OCI-LY7 (cell line): Measurements from ENCODE around the gene SLC35G3. TPM values are rescaled to one million over a fixed set of nuclear protein-coding genes. Genes with fewer than 3 reads are reported as not detected.
"Not testable (repeated sequence)": the region's sequence is repeated elsewhere in the genome, so short reads cannot be mapped to it uniquely, and the experiment has no call there.

Experiments used
- BruUV-seq: library from RNA; stranded (reverse); fragments of 400-500 nt; replicated peaks from 2 replicates; lab custom pipeline; 2021; lab: Mats Ljungman, UMichigan
- CTCF ChIA-PET: fragments of 300-600 bp; sonication (Branson Sonifier 250); formaldehyde crosslinking; loops from one replicate; lab custom pipeline; 2022; ENCODE audit warnings: antibody characterized with exemption; ENCODE audit not compliant: unreplicated experiment; lab: Charles Lee
- POLR2A ChIA-PET: fragments of 300-600 bp; sonication (Branson Sonifier 250); formaldehyde crosslinking; loops from one replicate; lab custom pipeline; 2022; ENCODE audit warnings: antibody characterized with exemption; lab: Charles Lee
- DNase-seq: peaks from one replicate; pipeline ENCODE4 v3.0.0-alpha.2; 2015; ENCODE audit warnings: low spot score
- H2AFZ ChIP-seq: fragments of 200-600 bp; sonication (generic), shearing (Covaris generic); 2 replicates; pipeline ENCODE4 v1.6.1; 2014; ENCODE audit warnings: mild to moderate bottlenecking, antibody characterized with exemption, low read length, moderate library complexity
- H3K27ac ChIP-seq: fragments of 200-600 bp; sonication (generic); 2 replicates; pipeline ENCODE4 v1.5.1; 2014; ENCODE audit warnings: mixed run types, low read depth, mild to moderate bottlenecking, moderate library complexity, low read length, inconsistent platforms; ENCODE audit not compliant: poor library complexity, severe bottlenecking
- H3K36me3 ChIP-seq: fragments of 200-600 bp; sonication (generic); 2 replicates; pipeline ENCODE4 v1.6.1; 2014; ENCODE audit warnings: mild to moderate bottlenecking, antibody characterized with exemption, low read length, moderate library complexity, mixed read lengths; ENCODE audit not compliant: insufficient read depth
- H3K4me1 ChIP-seq: fragments of 200-600 bp; sonication (generic); 2 replicates; pipeline ENCODE4 v1.5.1; 2014; ENCODE audit warnings: mild to moderate bottlenecking, low read length; ENCODE audit not compliant: insufficient read depth, poor library complexity, severe bottlenecking
- H3K4me2 ChIP-seq: fragments of 200-600 bp; sonication (generic); 2 replicates; pipeline ENCODE4 v1.6.1; 2014; ENCODE audit warnings: mild to moderate bottlenecking, low read length
- H3K4me3 ChIP-seq: fragments of 200-600 bp; sonication (generic); 2 replicates; pipeline ENCODE4 v1.5.1; 2014; ENCODE audit warnings: mild to moderate bottlenecking, low read depth, low read length; ENCODE audit not compliant: poor library complexity, severe bottlenecking
- H3K79me2 ChIP-seq: fragments of 200-600 bp; sonication (generic); 2 replicates; pipeline ENCODE4 v1.6.1; 2016; ENCODE audit warnings: low read depth, mild to moderate bottlenecking, low read length, moderate library complexity, mixed read lengths; ENCODE audit not compliant: insufficient read depth
- H3K9me2 ChIP-seq: fragments of 200-600 bp; sonication (generic); 2 replicates; pipeline ENCODE4 v1.6.1; 2016; ENCODE audit warnings: mild to moderate bottlenecking, low read length, mixed read lengths; ENCODE audit not compliant: insufficient read depth
- H3K9me3 ChIP-seq: fragments of 200-600 bp; sonication (generic); 2 replicates; pipeline ENCODE4 v1.6.1; 2014; ENCODE audit warnings: mild to moderate bottlenecking, mixed run types, low read length, mixed read lengths
- H4K20me1 ChIP-seq: fragments of 200-600 bp; sonication (generic); 2 replicates; pipeline ENCODE4 v1.6.1; 2014; ENCODE audit warnings: mild to moderate bottlenecking, antibody characterized with exemption, low read length, moderate library complexity, mixed read lengths; ENCODE audit not compliant: insufficient read depth
- EZH2phosphoT487 ChIP-seq: fragments of 200-600 bp; sonication (generic); IDR thresholded peaks from 2 replicates; pipeline ENCODE4 v1.6.1; 2018; ENCODE audit warnings: low read depth, borderline replicate concordance, mild to moderate bottlenecking, mixed run types, antibody characterized with exemption, low read length, moderate library complexity, mixed read lengths
- intact Hi-C: fragments of 100-400 bp; cut with micrococcal nuclease; formaldehyde crosslinking; loops from one replicate; pipeline ENCODE4 v1.10.0; 2022; ENCODE audit not compliant: unreplicated experiment
- total RNA-seq, 2 experiments: library from RNA; depleted of rRNA in 1 of 2; stranded (reverse); fragments of >200 nt in 1 of 2; shearing (Covaris generic) in 1 of 2; gene quantifications; 2 replicates each; pipeline ENCODE4 v1.2.3, GENCODE V29; 2014 to 2022
- TF ChIP-seq, protein P1 (sequence below): fragments of 200-600 bp; sonication (generic); conservative IDR thresholded peaks from 2 replicates; pipeline ENCODE4 v1.5.1; 2014; ENCODE audit warnings: mild to moderate bottlenecking, antibody characterized with exemption, low read length, moderate library complexity, mixed read lengths

SLC35G3 gene
- total RNA-seq, 2 experiments from 2014 or later, result not detected

GRCh38 chr17:35183332-35183731 is 10.9 kb downstream of the SLC35G3 start:
- BruUV-seq, result no TSS peak
- DNase-seq, result no peak
- POLR2A ChIA-PET, result no interaction called here
- Histone ChIP-seq H4K20me1 (no peaks in the 10 kb centered on the region), H2AFZ (no peak overlapping the region), H3K4me3 (no peak overlapping the region), H3K79me2 (no peaks in the 10 kb centered on the region), H3K27ac (no peak overlapping the region), H3K9me2 (no peaks in the 10 kb centered on the region), H3K36me3 (no peaks in the 10 kb centered on the region), H3K4me1 (no peaks in the 10 kb centered on the region), H3K4me2 (no peak overlapping the region), H3K9me3 (no peaks in the 10 kb centered on the region)
- no peak for TF ChIP-seq EZH2phosphoT487
- TF ChIP-seq, protein P1, sequence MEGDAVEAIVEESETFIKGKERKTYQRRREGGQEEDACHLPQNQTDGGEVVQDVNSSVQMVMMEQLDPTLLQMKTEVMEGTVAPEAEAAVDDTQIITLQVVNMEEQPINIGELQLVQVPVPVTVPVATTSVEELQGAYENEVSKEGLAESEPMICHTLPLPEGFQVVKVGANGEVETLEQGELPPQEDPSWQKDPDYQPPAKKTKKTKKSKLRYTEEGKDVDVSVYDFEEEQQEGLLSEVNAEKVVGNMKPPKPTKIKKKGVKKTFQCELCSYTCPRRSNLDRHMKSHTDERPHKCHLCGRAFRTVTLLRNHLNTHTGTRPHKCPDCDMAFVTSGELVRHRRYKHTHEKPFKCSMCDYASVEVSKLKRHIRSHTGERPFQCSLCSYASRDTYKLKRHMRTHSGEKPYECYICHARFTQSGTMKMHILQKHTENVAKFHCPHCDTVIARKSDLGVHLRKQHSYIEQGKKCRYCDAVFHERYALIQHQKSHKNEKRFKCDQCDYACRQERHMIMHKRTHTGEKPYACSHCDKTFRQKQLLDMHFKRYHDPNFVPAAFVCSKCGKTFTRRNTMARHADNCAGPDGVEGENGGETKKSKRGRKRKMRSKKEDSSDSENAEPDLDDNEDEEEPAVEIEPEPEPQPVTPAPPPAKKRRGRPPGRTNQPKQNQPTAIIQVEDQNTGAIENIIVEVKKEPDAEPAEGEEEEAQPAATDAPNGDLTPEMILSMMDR, result no peak
- CTCF ChIA-PET, result no interaction called here
- intact Hi-C loops, result no loop called here

DNA sequence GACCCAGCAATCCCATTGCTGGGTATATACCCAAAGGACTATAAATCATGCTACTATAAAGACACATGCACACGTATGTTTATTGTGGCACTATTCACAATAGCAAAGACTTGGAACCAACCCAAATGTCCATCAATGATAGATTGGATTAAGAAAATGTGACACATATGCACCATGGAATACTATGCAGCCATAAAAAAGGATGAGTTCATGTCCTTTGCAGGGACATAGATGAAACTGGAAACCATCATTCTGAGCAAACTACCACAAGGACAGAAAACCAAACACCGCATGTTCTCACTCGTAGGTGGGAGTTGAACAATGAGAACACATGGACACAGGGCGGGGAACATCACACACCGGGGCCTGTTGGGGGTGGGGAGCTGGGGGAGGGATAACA is 14.8 kb downstream of the SLC35G3 start:
- H3K4me3 ChIP-seq, POLR2A ChIA-PET, H4K20me1 ChIP-seq, DNase-seq, H3K9me3 ChIP-seq, H2AFZ ChIP-seq, H3K4me1 ChIP-seq, H3K4me2 ChIP-seq, H3K27ac ChIP-seq, H3K36me3 ChIP-seq, H3K9me2 ChIP-seq, BruUV-seq, CTCF ChIA-PET, H3K79me2 ChIP-seq: not testable (repeated sequence)
- intact Hi-C loops, result loop anchor here (10.0 kb wide), 1 partner anchor 355 kb away; the partner anchor contains the start of gene SLFN12L

GRCh38 chr17:35176897-35177296 is 17.3 kb downstream of the SLC35G3 start:
- H4K20me1 ChIP-seq, result no peaks in the 10 kb centered on the region
- ChIA-PET POLR2A (interaction anchor here (0.6 kb wide), 1 partner anchor 1319 kb away, joined by 3 read pairs; no protein-coding TSS in a partner anchor), CTCF (no interaction called here)
- no peaks in the 10 kb centered on the region for H3K79me2 ChIP-seq
- H3K27ac ChIP-seq, result no peak overlapping the region
- no peaks in the 10 kb centered on the region for H3K9me2 ChIP-seq
- TF ChIP-seq EZH2phosphoT487, result no peak
- TF ChIP-seq, protein P1, result no peak
- BruUV-seq, result no TSS peak
- no peaks in the 10 kb centered on the region for H3K36me3 ChIP-seq
- no peaks in the 10 kb centered on the region for H3K9me3 ChIP-seq
- no peaks in the 10 kb centered on the region for H3K4me1 ChIP-seq
- no peak overlapping the region for H3K4me2 ChIP-seq
- intact Hi-C loops, result loop anchor here (10.0 kb wide), 1 partner anchor 358 kb away; the partner anchor contains the start of gene SLFN12L
- no peak for DNase-seq
- no peak overlapping the region for H3K4me3 ChIP-seq
- H2AFZ ChIP-seq, result no peak overlapping the region
